ENCODE results near the gene FRG2.
"Not testable (repeated sequence)": the region's sequence is repeated elsewhere in the genome, so short reads cannot be mapped to it uniquely, and the experiment has no call there.

FRG2 gene

GRCh38 chr4:190027156-190027555 lies at the start of gene FRG2:
Gene FRG2 (minus strand): TSS chr4:190027256. CDS start chr4:190027204, 52 bp downstream.
- DNase-seq (ENCODE audit: low read depth) = not testable (repeated sequence)

- DNase-seq (ENCODE audit: low read depth) = not testable (repeated sequence)
Measured at GRCh38 chr4:190068351-190068750, 41.3 kb upstream of the FRG2 start.

GRCh38 chr4:190064805-190065204 lies 37.7 kb upstream of the FRG2 start:
- not testable (repeated sequence) for DNase-seq (ENCODE audit: low read depth)

GRCh38 chr4:190064342-190064741 lies 37.3 kb upstream of the FRG2 start, which contains the start of gene DBET:
Gene DBET (plus strand): TSS chr4:190064502.
- DNase-seq (ENCODE audit: low read depth) = not testable (repeated sequence)

GRCh38 chr4:190058997-190059396 lies 31.9 kb upstream of the FRG2 start:
- not testable (repeated sequence) for DNase-seq (ENCODE audit: low read depth)

GRCh38 chr4:190049378-190050239 lies 22.6 kb upstream of the FRG2 start:
- not testable (repeated sequence) for DNase-seq (ENCODE audit: low read depth)

- DNase-seq (ENCODE audit: low read depth) = not testable (repeated sequence)
Measured at GRCh38 chr4:190047627-190048026, 20.6 kb upstream of the FRG2 start.

GRCh38 chr4:190040873-190041272 lies 13.8 kb upstream of the FRG2 start:
- DNase-seq (ENCODE audit: low read depth) = not testable (repeated sequence)

- DNase-seq (ENCODE audit: low read depth) = not testable (repeated sequence)
Measured at GRCh38 chr4:190037704-190038388, 10.8 kb upstream of the FRG2 start.

GRCh38 chr4:190031264-190031663 lies 4.2 kb upstream of the FRG2 start:
- DNase-seq (ENCODE audit: low read depth) = not testable (repeated sequence)

GRCh38 chr4:190022614-190023281 lies 4.3 kb downstream of the FRG2 start:
- DNase-seq (ENCODE audit: low read depth) = not testable (repeated sequence)

- DNase-seq (ENCODE audit: low read depth) = not testable (repeated sequence)
Measured at GRCh38 chr4:190021973-190022372, 5.1 kb downstream of the FRG2 start.

GRCh38 chr4:190020790-190021717 lies 6.0 kb downstream of the FRG2 start:
- no peak for DNase-seq (ENCODE audit: low read depth)

- not testable (repeated sequence) for DNase-seq (ENCODE audit: low read depth)
Measured at GRCh38 chr4:190019859-190020463, 7.1 kb downstream of the FRG2 start.

- DNase-seq (ENCODE audit: low read depth) = no peak
Measured at GRCh38 chr4:190019023-190019858, 7.8 kb downstream of the FRG2 start.

GRCh38 chr4:190018201-190018920 lies 8.7 kb downstream of the FRG2 start:
- no peak for DNase-seq (ENCODE audit: low read depth)

- DNase-seq (ENCODE audit: low read depth) = no peak
Measured at GRCh38 chr4:190017357-190018200, 9.5 kb downstream of the FRG2 start.

All from activated T-cell treated with anti-CD3 and anti-CD28 coated beads for 24 hours (primary cell).